Astrocyte (in vitro differentiated cells and primary cell): ENCODE data around the gene POU6F2. TPM values are rescaled to one million over a fixed set of nuclear protein-coding genes. Genes with fewer than 3 reads are reported as not detected.

Experiments
- DNase-seq: peaks from one replicate; pipeline ENCODE4 v3.0.0-alpha.2; 2010; ENCODE audit warnings: low read depth
- FAIRE-seq: peaks from 2 replicates; lab custom pipeline; 2011; peaks lifted over from hg19 to GRCh38; lab: Jason Lieb, UNC
- H2AFZ ChIP-seq: 2 replicates; pipeline ENCODE4 v1.6.0; 2012; ENCODE audit warnings: low read depth, low read length, inconsistent platforms
- H3K27ac ChIP-seq: 2 replicates; pipeline ENCODE4 v1.5.1; 2011; ENCODE audit warnings: low read depth, low read length, inconsistent platforms
- H3K27me3 ChIP-seq: 2 replicates; pipeline ENCODE4 v1.6.0; 2011; ENCODE audit warnings: low read length, inconsistent platforms; ENCODE audit not compliant: insufficient read depth
- H3K36me3 ChIP-seq: 2 replicates; pipeline ENCODE4 v1.5.1; 2011; ENCODE audit warnings: low read length, inconsistent platforms; ENCODE audit not compliant: insufficient read depth
- H3K4me1 ChIP-seq: 2 replicates; pipeline ENCODE4 v1.5.1; 2011; ENCODE audit warnings: low read length, inconsistent platforms; ENCODE audit not compliant: insufficient read depth
- H3K4me2 ChIP-seq: 2 replicates; pipeline ENCODE4 v1.6.0; 2012; ENCODE audit warnings: low read length, inconsistent platforms
- H3K4me3 ChIP-seq: 2 replicates; pipeline ENCODE4 v1.5.1; 2011; ENCODE audit warnings: low read depth, mild to moderate bottlenecking, low read length, inconsistent platforms; ENCODE audit not compliant: insufficient read depth
- H3K79me2 ChIP-seq: 2 replicates; pipeline ENCODE4 v1.6.0; 2012; ENCODE audit warnings: mild to moderate bottlenecking, low read length, inconsistent platforms; ENCODE audit not compliant: insufficient read depth
- H3K9ac ChIP-seq: 2 replicates; pipeline ENCODE4 v1.6.0; 2012; ENCODE audit warnings: mild to moderate bottlenecking, low read length, inconsistent platforms
- H3K9me3 ChIP-seq: 2 replicates; pipeline ENCODE4 v1.5.1; 2012; ENCODE audit warnings: low read depth, mild to moderate bottlenecking, low read length, inconsistent platforms; ENCODE audit not compliant: insufficient read depth
- H4K20me1 ChIP-seq: 2 replicates; pipeline ENCODE4 v1.6.0; 2012; ENCODE audit warnings: low read length, inconsistent platforms; ENCODE audit not compliant: insufficient read depth
- H3K27ac Mint-ChIP-seq: one replicate; pipeline ENCODE4 v1.8.0; 2021; ENCODE audit warnings: mild to moderate bottlenecking, mixed read lengths; ENCODE audit not compliant: unreplicated experiment
- H3K27me3 Mint-ChIP-seq: one replicate; pipeline ENCODE4 v1.8.0; 2021; ENCODE audit warnings: low read depth, mixed read lengths; ENCODE audit not compliant: unreplicated experiment
- H3K36me3 Mint-ChIP-seq: one replicate; pipeline ENCODE4 v1.8.0; 2021; ENCODE audit warnings: low read depth, mixed read lengths; ENCODE audit not compliant: unreplicated experiment
- H3K4me1 Mint-ChIP-seq: one replicate; pipeline ENCODE4 v1.8.0; 2021; ENCODE audit warnings: low read depth, mixed read lengths; ENCODE audit not compliant: unreplicated experiment
- H3K4me3 Mint-ChIP-seq: one replicate; pipeline ENCODE4 v1.8.0; 2021; ENCODE audit warnings: mild to moderate bottlenecking, moderate library complexity, mixed read lengths; ENCODE audit not compliant: unreplicated experiment
- H3K9me3 Mint-ChIP-seq: one replicate; pipeline ENCODE4 v1.8.0; 2021; ENCODE audit warnings: mild to moderate bottlenecking, mixed read lengths; ENCODE audit not compliant: unreplicated experiment
- CTCF ChIP-seq: IDR thresholded peaks from 2 replicates; pipeline ENCODE4 v1.5.1; 2011; ENCODE audit warnings: low read depth, mild to moderate bottlenecking, inconsistent platforms, low read length, moderate library complexity; ENCODE audit not compliant: insufficient read depth
- EZH2 ChIP-seq: IDR thresholded peaks from 2 replicates; pipeline ENCODE4 v1.6.1; 2012; ENCODE audit warnings: mild to moderate bottlenecking, low read length, inconsistent platforms; ENCODE audit not compliant: insufficient read depth
- total RNA-seq: library from RNA; stranded (reverse); gene quantifications from 2 replicates; pipeline ENCODE4 v1.2.1, GENCODE V29; 2021

Gene POU6F2
- total RNA-seq, 1 donor from 2014 or later = 0.45 TPM

- no peaks in the 10 kb centered on the region for H3K36me3 Mint-ChIP-seq
- no peak overlapping the region for H3K4me3 ChIP-seq
- H3K27ac ChIP-seq = no peak overlapping the region
- no peaks in the 10 kb centered on the region for H3K9me3 Mint-ChIP-seq
- no peak overlapping the region for H3K27ac Mint-ChIP-seq
- H3K4me2 ChIP-seq = no peak overlapping the region
- DNase-seq (no peak), FAIRE-seq (no peak)
- H4K20me1 ChIP-seq = no peaks in the 10 kb centered on the region
- no peak overlapping the region for H3K4me3 Mint-ChIP-seq
- TF ChIP-seq EZH2 (no peak), CTCF (no peak)
- H2AFZ ChIP-seq = no peak overlapping the region
- peaks cover 9% of the 10 kb centered on the region for H3K27me3 Mint-ChIP-seq
- H3K4me1 ChIP-seq = no peaks in the 10 kb centered on the region
- H3K4me1 Mint-ChIP-seq = peaks cover 9% of the 10 kb centered on the region
- H3K9ac ChIP-seq = no peak overlapping the region
- no peaks in the 10 kb centered on the region for H3K9me3 ChIP-seq
- H3K27me3 ChIP-seq = peaks cover 3% of the 10 kb centered on the region
- no peaks in the 10 kb centered on the region for H3K36me3 ChIP-seq
- no peaks in the 10 kb centered on the region for H3K79me2 ChIP-seq
These were observed 424.3 kb downstream of the POU6F2 start for GRCh38 chr7:39402034-39402433.

DNA sequence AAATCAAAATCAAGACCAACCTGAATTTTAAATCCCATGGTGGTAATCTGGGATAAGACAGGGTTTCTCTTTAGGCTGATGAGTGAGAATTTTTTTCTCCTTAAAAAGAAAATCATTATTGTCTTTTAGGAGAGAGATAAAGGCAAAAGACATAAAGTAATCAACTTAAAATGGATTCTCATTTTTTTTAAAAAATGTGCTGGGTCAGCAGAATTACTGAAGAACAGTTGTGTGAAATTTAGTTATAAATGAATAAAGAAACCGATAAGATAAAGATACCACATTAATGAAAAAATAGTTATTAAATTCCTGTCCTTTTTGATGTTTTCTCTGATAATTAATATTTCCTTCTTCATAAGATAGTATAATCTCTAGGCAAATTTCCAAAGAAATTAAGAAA, 427.2 kb downstream of the POU6F2 start:
- H3K9me3 ChIP-seq = no peaks in the 10 kb centered on the region
- no peaks in the 10 kb centered on the region for H3K79me2 ChIP-seq
- peaks cover 7% of the 10 kb centered on the region for H3K27me3 Mint-ChIP-seq
- H3K4me3 ChIP-seq = no peak overlapping the region
- peaks cover 11% of the 10 kb centered on the region for H3K4me1 Mint-ChIP-seq
- no peak overlapping the region for H3K27ac ChIP-seq
- no peak overlapping the region for H2AFZ ChIP-seq
- no peak overlapping the region for H3K27ac Mint-ChIP-seq
- FAIRE-seq (no peak), DNase-seq (no peak)
- no peak overlapping the region for H3K4me3 Mint-ChIP-seq
- H3K36me3 Mint-ChIP-seq = no peaks in the 10 kb centered on the region
- no peaks in the 10 kb centered on the region for H3K9me3 Mint-ChIP-seq
- no peak overlapping the region for H3K9ac ChIP-seq
- no peaks in the 10 kb centered on the region for H3K36me3 ChIP-seq
- TF ChIP-seq CTCF (no peak), EZH2 (no peak)
- H4K20me1 ChIP-seq = no peaks in the 10 kb centered on the region
- H3K4me2 ChIP-seq = no peak overlapping the region
- peaks cover 3% of the 10 kb centered on the region for H3K27me3 ChIP-seq
- H3K4me1 ChIP-seq = no peaks in the 10 kb centered on the region

GRCh38 chr7:39405581-39405980, 427.9 kb downstream of the POU6F2 start:
- H3K9me3 Mint-ChIP-seq = no peaks in the 10 kb centered on the region
- no peak for TF ChIP-seq EZH2
- no peak for TF ChIP-seq CTCF
- H3K27ac Mint-ChIP-seq = no peak overlapping the region
- H3K4me3 ChIP-seq = no peak overlapping the region
- H3K36me3 ChIP-seq = no peaks in the 10 kb centered on the region
- no peak overlapping the region for H2AFZ ChIP-seq
- H3K27me3 Mint-ChIP-seq = peaks cover 7% of the 10 kb centered on the region
- H3K9me3 ChIP-seq = no peaks in the 10 kb centered on the region
- no peaks in the 10 kb centered on the region for H4K20me1 ChIP-seq
- H3K27ac ChIP-seq = no peak overlapping the region
- no peak overlapping the region for H3K4me2 ChIP-seq
- FAIRE-seq (no peak), DNase-seq (no peak)
- no peaks in the 10 kb centered on the region for H3K4me1 ChIP-seq
- H3K27me3 ChIP-seq = peaks cover 3% of the 10 kb centered on the region
- H3K79me2 ChIP-seq = no peaks in the 10 kb centered on the region
- no peak overlapping the region for H3K9ac ChIP-seq
- peaks cover 11% of the 10 kb centered on the region for H3K4me1 Mint-ChIP-seq
- H3K36me3 Mint-ChIP-seq = no peaks in the 10 kb centered on the region
- no peak overlapping the region for H3K4me3 Mint-ChIP-seq
